HG03575 (cell line): Measurements from ENCODE around the gene TMEM178B.

Experiments used
- ATAC-seq: cut with Tn5 transposase; IDR thresholded peaks from one replicate; pipeline ENCODE4 v1.9.1; 2021; ENCODE audit not compliant: unreplicated experiment, insufficient number of reproducible peaks, low FRiP score; ENCODE audit errors: extremely low read depth

Gene TMEM178B

DNA sequence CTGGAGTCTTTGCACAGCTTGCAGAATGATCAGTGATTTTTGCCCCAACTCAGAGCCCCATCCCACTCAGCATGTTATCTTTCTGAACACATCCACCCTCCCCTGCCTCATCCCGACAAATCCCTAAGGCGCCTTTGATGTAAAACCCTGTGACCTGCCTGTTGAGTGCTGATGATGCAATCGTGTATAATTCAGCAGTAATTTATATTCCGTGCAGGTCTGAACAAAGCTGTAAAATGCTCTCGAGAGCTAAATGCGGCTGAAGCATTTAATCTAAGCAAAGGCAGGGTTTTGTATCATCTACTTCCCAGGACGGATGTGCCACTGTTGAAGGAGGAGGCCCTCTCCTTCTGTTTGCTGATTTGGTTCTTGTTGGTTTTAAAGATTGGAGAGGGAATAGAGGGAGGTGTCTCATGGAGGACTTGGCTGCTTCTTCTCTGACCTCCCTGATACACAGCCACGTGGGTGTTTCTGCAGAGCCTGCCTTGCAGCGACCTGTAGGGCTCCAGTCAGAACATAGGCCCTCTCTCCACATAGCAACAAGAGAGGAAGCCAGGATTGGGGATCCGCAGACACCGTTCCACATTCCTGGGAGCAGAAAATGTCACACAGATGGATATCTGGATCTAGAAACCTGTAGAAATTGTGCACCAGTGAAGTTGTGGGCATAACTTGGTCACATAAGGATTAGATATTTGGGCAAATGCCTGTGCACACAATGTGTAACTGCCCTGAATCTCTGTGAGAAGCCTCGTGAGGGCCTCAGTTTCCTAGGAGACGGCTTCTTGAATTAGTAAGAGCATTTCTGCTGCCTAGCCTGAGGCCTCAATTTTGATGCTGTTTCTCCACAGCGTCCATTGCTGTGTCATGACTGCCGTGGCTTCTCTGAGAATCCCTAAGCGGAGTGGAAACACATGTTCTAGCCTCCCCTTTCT is 387.2 kb downstream of the TMEM178B start:
- ATAC-seq: no peak

DNA sequence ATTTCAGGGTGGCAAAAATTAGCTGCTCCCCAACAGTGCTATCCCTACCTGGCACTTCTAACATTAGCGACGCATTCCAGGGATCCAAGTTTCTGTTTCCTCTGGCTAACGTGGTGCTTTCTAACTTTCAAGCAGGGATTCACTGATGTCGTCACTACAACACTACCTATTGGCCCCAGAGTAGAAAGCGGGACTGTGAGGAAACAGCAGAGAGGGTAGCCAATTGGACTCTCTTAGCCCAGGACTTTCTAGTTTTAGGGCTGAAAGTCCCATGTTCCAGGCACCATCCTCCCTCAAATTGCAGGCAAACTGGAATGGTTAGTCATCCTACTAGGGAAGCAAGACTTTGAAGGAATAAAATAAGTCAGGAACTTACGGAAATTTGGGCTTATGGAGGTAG is 388.1 kb downstream of the TMEM178B start:
- ATAC-seq: no peak

DNA sequence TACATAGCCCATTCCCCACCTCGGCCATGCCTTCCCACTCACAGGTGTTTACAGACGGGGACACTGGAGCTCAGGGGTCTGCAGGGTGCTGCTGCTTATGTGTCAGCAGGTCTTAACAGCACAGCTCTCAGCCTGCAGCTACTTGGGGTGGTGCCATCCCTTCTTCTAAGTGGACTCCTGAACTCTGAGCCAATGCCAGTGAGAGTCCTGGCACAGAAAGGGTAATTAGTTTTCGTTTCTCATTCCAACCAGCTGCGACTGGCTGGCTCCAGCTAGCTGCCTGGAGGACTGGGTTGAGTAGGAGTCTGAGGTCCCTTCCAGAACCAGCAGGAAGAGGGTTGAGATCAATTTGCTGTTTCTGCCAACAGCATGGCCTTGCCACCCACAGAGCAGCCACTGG is 389.1 kb downstream of the TMEM178B start:
- ATAC-seq: no peak

DNA sequence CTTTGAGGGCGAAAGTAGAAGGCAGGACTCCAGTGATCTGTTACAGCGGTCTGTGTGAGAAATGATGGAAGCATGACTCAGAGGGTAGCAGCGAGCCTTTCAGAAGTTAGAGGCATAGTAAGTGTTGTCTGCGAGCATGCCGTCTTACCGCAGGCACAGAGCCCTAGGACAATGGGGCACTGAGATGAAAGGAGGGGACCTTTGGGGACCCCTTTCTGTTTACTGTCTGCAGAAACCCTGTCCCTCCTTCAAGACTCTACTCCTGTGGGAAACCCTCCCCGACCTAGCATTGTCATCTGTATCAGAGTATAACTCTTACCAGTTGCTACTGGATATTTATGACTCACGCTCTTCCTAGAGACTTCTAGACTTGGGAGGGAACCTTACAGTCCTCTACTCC is 390.1 kb downstream of the TMEM178B start:
- ATAC-seq: no peak

DNA sequence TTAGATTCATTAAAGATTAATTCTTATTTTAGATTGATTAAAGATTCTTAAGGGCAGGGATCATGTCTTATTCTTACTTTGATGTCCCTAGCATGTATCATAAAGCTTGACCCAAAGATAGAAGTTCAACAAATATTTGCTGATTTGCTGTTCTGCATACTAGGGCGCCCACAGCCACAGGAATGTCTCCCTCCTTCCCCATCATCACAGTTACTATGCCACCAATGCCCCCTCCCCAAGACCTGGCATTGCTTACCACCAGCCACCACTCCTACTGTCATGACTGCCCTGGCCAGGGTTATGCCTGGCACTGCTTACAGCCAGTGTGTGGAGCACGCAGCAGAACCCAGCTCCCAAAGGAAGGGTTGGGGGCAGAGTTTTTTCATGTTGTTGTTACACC is 390.7 kb downstream of the TMEM178B start:
- ATAC-seq: no peak

DNA sequence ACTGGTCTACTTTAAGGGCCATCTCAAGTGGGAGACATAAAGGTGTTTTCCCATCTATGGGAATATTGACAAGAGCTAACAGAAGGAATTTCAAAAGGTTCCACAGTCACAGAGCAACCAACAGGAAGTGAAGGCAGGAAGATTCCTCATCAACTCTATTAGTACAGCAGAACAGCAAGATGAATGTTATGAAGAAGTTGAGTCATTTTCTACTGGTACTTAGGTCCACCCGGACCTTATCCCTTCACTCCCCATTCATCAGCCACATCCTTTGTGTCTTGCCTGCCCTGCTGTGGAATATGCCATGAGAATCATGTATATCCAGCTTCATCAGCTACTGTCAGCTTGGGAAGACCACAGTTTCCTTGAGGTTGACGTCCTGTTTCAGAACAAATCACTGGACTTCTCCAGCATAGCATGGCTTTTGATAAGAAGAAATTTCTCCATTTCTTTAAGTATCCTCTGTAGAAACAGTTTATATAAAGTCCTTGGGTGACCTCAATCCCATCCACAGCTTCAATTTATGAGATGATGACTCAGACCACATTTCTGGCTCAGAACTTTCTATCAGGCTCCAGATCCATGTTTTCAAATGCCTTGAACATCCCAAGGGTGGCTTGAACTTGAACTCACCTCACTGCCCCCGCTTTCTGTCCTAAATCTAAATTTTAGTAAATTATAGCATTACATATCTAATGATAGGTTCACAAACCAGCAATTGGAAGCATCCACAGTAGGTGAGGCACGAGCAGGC is 392.5 kb downstream of the TMEM178B start:
- ATAC-seq: no peak

DNA sequence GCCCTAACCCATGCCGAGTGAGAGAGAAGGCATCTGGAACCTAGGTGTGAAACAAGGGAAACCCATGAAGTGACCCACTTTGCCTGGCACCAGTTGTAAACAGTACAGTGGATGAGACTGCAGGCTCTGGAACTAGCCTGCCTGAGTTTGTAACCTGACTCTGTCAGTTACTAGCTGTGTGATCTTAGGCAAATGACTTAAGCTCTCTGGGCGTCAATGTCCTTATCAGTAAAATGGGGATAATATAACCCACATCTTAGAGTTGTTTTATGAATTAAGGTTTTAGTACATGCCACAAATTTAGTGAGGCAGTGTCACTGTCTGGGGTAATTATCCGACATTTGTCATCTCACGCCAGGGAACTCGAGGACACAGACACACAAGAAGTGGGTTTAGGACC is 394.5 kb downstream of the TMEM178B start:
- no peak for ATAC-seq

DNA sequence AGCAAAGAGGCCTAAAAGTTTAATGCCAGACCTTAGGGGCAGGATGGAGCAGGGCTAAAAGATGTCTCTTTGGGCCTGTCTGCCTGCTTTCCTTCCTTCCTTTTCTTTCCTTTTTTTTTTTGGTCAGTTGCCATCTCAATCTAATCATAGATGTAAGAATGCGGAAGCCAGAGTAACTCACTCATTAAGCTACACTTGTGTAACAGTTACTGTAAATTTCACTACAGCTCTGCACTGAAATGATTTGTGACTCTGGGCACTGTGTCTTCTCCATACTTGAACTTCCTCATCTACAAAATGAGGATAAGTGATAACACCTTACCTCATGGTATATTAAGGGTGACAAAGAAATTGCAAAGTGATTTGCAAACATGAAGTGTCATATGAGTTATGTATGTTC is 401.8 kb downstream of the TMEM178B start:
- ATAC-seq: no peak

DNA sequence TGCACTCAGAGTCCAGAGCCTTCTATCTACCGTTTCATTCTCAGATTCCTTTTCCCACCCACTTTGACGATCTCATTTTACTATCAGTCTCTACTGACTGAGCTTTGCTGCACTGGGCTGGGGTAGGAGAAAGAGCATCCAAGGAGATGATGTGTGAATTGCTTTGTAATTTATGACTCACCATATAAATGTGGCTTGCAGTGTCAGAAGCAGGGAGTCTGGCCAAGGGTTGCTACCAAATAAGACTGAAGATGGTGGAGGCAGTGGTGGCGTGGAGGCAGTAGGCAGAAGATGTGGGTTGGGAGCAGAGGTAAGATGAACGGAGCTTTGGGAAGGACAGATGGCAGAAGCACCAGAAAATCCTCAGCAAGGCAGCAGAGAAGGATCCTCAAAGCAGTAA is 404.0 kb downstream of the TMEM178B start:
- ATAC-seq: no peak

DNA sequence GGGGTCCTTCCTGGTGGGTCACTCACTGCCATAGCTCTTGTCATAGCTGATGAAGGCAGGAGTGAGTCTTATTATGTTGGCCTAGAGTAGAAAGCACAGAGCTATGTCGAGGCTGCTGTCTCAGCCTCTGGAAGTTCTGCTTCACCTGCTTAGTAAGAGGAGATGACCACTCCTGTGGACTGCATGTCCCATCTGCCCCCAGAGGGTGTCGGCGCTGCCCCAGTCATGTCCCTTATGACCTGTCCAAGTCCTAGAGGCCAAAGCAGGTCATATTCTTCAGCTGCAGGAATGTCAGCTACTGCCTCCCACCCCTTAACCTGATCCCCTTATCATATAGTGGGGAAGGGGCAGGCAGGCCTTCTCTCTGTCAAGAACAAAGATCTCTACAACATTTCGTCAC is 405.0 kb downstream of the TMEM178B start:
- no peak for ATAC-seq

DNA sequence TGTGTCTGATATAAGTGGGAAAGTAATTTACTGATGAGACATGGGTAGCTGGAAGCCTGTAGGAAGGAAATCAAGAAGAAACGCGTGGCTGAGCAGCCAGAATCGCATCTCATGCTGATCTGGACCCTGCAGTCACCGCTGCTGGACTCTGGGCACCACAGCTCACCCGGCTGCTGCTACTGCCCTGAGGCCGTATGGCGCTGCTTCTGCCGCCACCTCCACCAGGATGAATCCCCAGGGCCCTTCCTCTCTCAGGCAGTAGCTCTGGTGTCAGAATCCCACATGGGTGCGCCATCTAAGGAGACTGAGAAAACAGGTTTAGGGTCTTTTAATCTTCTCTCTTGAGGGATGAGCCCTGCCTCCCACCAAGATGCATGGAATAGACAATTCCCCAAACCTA is 407.1 kb downstream of the TMEM178B start:
- no peak for ATAC-seq

DNA sequence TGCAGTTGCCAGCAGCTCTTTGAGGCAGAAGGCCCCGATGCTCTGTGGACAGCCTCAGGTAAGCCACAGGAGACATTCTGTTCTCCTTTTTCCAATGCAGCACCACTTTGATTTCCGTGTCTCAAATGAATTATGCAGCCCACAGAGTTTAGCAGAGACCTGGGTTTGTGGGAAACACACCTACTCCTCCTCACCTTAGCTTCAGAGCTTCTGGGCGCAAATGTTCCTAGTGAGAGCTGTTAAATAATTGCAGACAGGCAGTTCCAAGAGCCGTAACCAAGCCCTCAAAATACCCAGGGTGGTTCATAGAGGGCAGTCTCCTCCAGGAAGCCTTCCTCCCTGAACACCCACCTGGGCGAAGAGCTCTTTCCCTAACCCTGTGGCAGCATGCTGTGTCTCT is 408.1 kb downstream of the TMEM178B start:
- no peak for ATAC-seq

DNA sequence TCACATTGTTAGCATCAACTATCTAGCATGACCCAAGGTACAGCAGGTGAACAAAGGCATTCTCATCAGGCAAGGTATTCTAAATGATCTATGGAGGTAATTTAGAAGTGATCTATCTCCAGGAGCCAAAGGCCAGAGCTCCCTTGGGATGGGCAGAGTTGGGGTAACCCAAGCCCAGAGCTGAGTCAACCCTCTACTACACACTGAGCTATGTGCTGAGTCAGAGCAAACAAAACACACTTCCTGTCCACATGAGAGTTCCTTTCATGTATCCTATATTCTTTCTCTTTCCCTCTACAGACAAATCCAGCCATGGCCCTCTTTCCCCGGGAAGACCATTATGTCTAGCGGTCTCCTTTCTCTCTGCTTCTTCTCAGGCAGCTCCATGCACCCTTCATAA is 409.2 kb downstream of the TMEM178B start:
- ATAC-seq: no peak

DNA sequence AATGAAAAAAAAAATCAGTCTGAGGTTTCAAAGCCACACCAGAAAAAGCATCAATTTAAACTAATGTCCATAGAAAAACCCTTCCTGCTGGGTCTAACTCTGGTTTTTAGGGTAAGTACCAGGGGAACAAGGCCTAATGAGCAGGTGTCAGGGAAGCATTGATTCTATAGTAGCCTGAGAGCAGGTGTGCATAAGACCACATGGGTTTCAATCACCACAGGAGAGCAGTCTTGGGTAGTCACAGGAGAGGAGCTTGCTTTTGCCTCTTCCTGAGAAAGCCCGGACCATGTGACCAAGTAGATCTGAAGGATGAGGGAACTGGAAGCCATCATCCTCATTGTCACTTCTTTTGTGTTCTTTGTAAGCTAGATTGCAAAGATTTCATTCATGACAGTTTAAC is 411.0 kb downstream of the TMEM178B start:
- no peak for ATAC-seq

DNA sequence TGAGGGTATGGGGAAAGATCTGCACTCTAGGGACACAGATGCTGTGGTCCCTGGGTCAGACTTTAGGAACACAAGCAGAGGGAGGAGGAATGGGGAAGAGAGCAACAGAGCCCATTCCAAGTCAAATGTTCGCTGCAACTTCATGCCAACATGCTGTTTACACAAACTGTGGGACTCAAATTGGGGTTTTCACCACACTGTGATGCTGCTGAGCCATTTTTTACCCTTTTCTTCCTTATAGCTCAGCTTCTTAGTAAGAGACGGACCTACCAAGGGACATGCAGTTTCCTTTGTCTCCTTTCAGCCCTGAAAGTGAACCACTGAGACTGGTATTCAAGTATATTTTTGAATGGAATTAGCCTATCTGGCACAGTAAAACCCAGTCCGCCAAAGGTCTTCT is 413.1 kb downstream of the TMEM178B start:
- ATAC-seq: no peak

DNA sequence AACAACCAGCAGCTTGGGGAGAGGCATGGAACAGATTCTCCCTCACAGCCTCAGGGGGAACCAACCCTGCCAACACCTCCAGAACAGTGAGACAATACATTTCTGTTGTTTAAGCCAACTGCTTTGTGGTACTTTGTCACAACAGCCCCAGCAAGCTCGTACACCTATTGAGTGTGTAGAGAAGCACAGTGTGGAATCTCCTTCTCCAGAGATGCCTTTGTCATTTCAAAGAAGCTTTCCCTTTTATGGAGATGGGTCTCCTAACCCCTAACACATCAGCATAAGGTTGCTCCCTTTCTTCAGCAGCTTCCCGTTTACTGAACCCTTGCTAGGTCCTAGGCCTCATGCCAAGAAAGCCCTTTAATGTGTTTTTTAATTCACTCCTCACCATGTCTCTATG is 416.6 kb downstream of the TMEM178B start:
- ATAC-seq: no peak

DNA sequence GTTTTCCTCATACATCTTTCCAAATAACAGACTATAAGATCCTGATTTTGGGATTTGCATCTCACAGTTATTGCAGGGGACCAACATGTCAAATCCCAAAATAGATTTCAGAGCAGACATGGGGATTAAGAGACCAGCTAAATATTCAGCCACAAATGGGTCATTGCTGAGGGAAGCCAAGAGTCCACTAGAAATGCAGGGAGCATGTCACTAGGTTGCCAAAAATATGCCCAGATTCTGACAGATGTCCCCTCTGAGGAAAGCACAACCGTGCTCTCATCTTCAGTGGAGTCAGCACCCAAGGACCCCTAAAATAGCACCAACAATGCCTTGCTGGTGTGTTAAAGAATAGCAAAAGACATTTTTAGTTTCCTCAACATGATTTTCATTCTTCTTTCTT is 421.2 kb downstream of the TMEM178B start:
- no peak for ATAC-seq

DNA sequence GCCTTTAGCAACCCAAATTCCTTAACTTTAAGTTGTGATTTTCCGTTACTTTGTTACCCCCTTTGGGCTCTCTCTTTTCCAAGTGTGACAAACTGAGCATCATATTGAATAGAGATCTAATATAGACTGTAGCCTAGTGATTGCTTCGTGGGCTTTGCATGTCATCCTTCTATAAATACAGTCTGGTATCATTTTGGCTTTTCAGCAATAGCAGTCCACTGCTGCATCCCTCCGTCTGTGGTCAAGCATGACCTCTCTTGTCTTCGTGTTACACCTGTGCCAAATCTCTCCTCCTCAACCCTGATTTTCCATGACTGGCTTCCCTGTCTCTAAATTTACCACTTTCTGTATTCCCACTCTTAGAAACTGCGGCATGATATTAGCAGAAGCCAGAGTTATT is 423.5 kb downstream of the TMEM178B start:
- no peak for ATAC-seq

DNA sequence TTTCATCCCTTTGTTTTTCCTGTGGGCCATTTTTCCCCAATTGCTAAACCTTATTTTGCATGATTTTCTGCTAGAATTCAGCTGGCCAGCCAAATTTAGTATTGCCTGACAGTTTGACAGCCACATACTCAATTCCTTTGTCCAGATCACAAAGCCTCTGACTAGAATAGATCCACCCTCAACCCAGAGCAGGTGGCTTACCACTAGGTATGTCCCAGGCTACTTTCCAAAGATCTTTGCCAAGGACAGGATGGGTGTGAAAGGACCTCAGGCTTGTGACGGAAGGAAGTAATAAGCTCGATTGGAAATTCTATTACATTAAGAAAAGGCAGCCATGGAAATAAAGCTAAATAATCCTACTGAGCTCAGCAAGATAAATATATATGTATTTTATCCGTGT is 426.7 kb downstream of the TMEM178B start:
- no peak for ATAC-seq

DNA sequence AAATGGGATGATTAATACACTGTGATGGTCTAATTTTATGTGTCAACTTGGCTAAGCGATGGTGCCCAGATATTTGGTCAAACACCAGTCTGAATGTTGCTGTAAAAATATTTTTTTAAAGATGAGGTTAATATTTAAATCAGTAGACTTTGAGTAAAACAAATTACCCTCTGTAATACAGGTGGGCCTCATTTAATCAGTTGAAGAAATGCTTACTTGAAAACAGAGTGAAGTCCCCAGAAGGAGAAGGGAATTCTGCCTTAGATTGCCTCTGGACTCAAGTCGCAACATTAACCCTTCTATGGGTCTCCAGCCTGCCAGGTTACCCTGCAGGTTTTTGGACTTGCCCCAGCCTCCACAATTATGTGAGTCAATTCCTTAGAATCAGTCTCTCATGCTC is 427.6 kb downstream of the TMEM178B start:
- ATAC-seq: no peak
